K562 (cell line): ENCODE data around the gene NT5DC4. TPM values are rescaled to one million over a fixed set of nuclear protein-coding genes. Genes with fewer than 3 reads are reported as not detected.

Experiments used
- ARHGAP35 ChIP-seq: fragments of 450-650 bp; IDR thresholded peaks from 2 replicates; pipeline ENCODE4 v1.6.1; 2018; ENCODE audit not compliant: partially characterized antibody
- E2F8 ChIP-seq: fragments of 450-650 bp; IDR thresholded peaks from 2 replicates; pipeline ENCODE4 v1.7.1; 2018; ENCODE audit warnings: mild to moderate bottlenecking, low read depth; ENCODE audit not compliant: partially characterized antibody
- HDAC6 ChIP-seq: IDR thresholded peaks from 2 replicates; pipeline ENCODE4 v1.6.1; 2012; ENCODE audit warnings: low read depth, mild to moderate bottlenecking, control low read depth, inconsistent platforms, low read length, moderate library complexity
- RERE ChIP-seq: sonication (generic); formaldehyde crosslinking; IDR thresholded peaks from 2 replicates; pipeline ENCODE4 v1.8.0; 2023; ENCODE audit warnings: missing genetic modification reagents, mild to moderate bottlenecking, borderline replicate concordance
- SIRT6 ChIP-seq: IDR thresholded peaks from one replicate; pipeline ENCODE4 v1.6.1; 2012; ENCODE audit warnings: low read depth, mild to moderate bottlenecking, control low read depth, inconsistent platforms, low read length, moderate library complexity
- TFAM ChIP-seq: fragments of 250-450 bp; sonication (Bioruptor Pico); conservative IDR thresholded peaks from 2 replicates; pipeline ENCODE4 v1.5.0; 2021; ENCODE audit warnings: mild to moderate bottlenecking, moderate library complexity
- ZBTB33 ChIP-seq: sonication (generic); formaldehyde crosslinking; IDR thresholded peaks from 2 replicates; pipeline ENCODE4 v1.8.1; 2023; ENCODE audit warnings: mild to moderate bottlenecking, missing genetic modification reagents
- ZFP36 ChIP-seq: fragments of 150-350 bp; IDR thresholded peaks from 2 replicates; pipeline ENCODE4 v1.6.1; 2018; ENCODE audit warnings: low read length, low read depth; ENCODE audit not compliant: partially characterized antibody
- ZFX ChIP-seq: sonication (generic); formaldehyde crosslinking; IDR thresholded peaks from 2 replicates; pipeline ENCODE4 v1.8.0; 2022; ENCODE audit warnings: mild to moderate bottlenecking, missing genetic modification reagents, moderate library complexity
- ZKSCAN8 ChIP-seq: fragments of 200-800 bp; sonication (Bioruptor generic); IDR thresholded peaks from 2 replicates; pipeline ENCODE4 v1.6.1; 2016; ENCODE audit warnings: missing genetic modification characterization, missing compliant biosample characterization
- ZNF143 ChIP-seq: sonication (generic); formaldehyde crosslinking; IDR thresholded peaks from 2 replicates; pipeline ENCODE4 v1.9.0; 2022; ENCODE audit warnings: mild to moderate bottlenecking, missing genetic modification reagents
- ZNF740 ChIP-seq, 3 experiments: fragments of 200-800 bp in 1 of 3; sonication (Bioruptor generic) in 1 of 3; sonication (generic) in 1 of 3; formaldehyde crosslinking in 1 of 3; IDR thresholded peaks; 2 replicates each; pipeline versions ENCODE4 v1.6.1 to v1.8.0; 2016 to 2022; ENCODE audit warnings: mild to moderate bottlenecking in 2 of 3, missing compliant biosample characterization in 2 of 3, missing genetic modification characterization in 2 of 3, missing genetic modification reagents in 1 of 3
- ZNF778 ChIP-seq: fragments of 450-650 bp; formaldehyde crosslinking; IDR thresholded peaks from 2 replicates; pipeline ENCODE4 v1.4.0; 2020; ENCODE audit warnings: mild to moderate bottlenecking, moderate library complexity
- polyA plus RNA-seq, 8 experiments: library from polyadenylated mRNA; depleted of rRNA in 4 of 8; stranded (reverse) in 5 of 8; unstranded in 3 of 8; fragments of >200 nt; fragmentation: Nextera tagmentation in 2 of 8; fragmentation: Illumina TruSeq in 1 of 8; extraction: Ambion mirVana in 2 of 8; extraction: Trizol in 1 of 8; gene quantifications; 2 replicates each; pipeline versions ENCODE4 v1.2.1 to v1.2.3, GENCODE V29; 2011 to 2014; ENCODE audit warnings: inconsistent platforms in 1 of 8, missing spikeins in 1 of 8
- total RNA-seq, 7 experiments: library from RNA; depleted of rRNA in 6 of 7; stranded (reverse); fragments of >200 nt in 6 of 7; fragmentation: Illumina TruSeq in 2 of 7; extraction: Trizol in 2 of 7; gene quantifications; 2 replicates each; pipeline versions ENCODE4 v1.2.1 to v1.2.3, GENCODE V29; 2011 to 2021; ENCODE audit warnings: low replicate concordance in 1 of 7

NT5DC4 gene
- total and polyA plus RNA-seq, 9 of the 15 experiments (the other 6 are each of a cell fraction or from before 2014, with no cell fraction given): 0.44 to 6.9 (median 2.5) TPM

- TF ChIP-seq ZNF778 (no peak), RERE (CRISPR knock-in tag) (no peak), ARHGAP35 (no peak), ZBTB33 (CRISPR knock-in tag) (no peak), ZFP36 (peak; percentile 79), E2F8 (peak; percentile 76), ZKSCAN8 (CRISPR knock-in tag) (no peak), ZFX (CRISPR knock-in tag) (no peak), HDAC6 (no peak), SIRT6 (no peak), TFAM (CRISPR knock-in tag) (no peak), ZNF740 (CRISPR knock-in tag; IDR thresholded peaks at IDR 0.05) (no peak), ZNF740 (tag; IDR thresholded peaks at IDR 0.05) (no peak), ZNF143 (CRISPR knock-in tag) (no peak)
Measured at GRCh38 chr2:112784199-112785189, 63.7 kb downstream of the NT5DC4 start, which contains the start of gene IL1A (continued).
